Fibroblast of lung (primary cell): ENCODE results near the gene CHST15. TPM values are rescaled to one million over a fixed set of nuclear protein-coding genes. Genes with fewer than 3 reads are reported as not detected.

ENCODE experiments used
- DNase-seq, 2 donors: peaks; one replicate each; pipeline versions ENCODE4 v3.0.0 to v3.0.0-alpha.2; 2010; ENCODE audit warnings: low read depth in 2 of 2
- H2AFZ ChIP-seq: 2 replicates; pipeline ENCODE4 v1.5.1; 2012; ENCODE audit warnings: low read length, control low read depth, inconsistent platforms
- H3K27ac ChIP-seq: 2 replicates; pipeline ENCODE4 v1.5.1; 2011; ENCODE audit warnings: low read length, control low read depth; ENCODE audit not compliant: insufficient read depth
- H3K27me3 ChIP-seq: 2 replicates; pipeline ENCODE4 v1.5.1; 2011; ENCODE audit warnings: mild to moderate bottlenecking, low read length; ENCODE audit not compliant: control insufficient read depth, insufficient read depth
- H3K36me3 ChIP-seq: 2 replicates; pipeline ENCODE4 v1.5.1; 2011; ENCODE audit warnings: low read length; ENCODE audit not compliant: control insufficient read depth, insufficient read depth
- H3K4me1 ChIP-seq: 2 replicates; pipeline ENCODE4 v1.5.1; 2011; ENCODE audit warnings: low read length; ENCODE audit not compliant: control insufficient read depth, insufficient read depth; ENCODE audit errors: extremely low read depth
- H3K4me2 ChIP-seq: 2 replicates; pipeline ENCODE4 v1.5.1; 2011; ENCODE audit warnings: low read length, control low read depth; ENCODE audit not compliant: insufficient read depth; ENCODE audit errors: extremely low read depth
- H3K4me3 ChIP-seq, 4 experiments: fragments of 200-600 bp in 1 of 4; sonication (generic) in 1 of 4; replicated peaks in 1 of 4; 2 replicates each; pipeline ENCODE4 v1.5.1; 2011 to 2016; ENCODE audit warnings: low read length in 4 of 4, low read depth in 3 of 4, mild to moderate bottlenecking in 3 of 4, control low read depth in 2 of 4, inconsistent platforms in 1 of 4, mixed read lengths in 1 of 4; ENCODE audit not compliant: insufficient read depth in 1 of 4; ENCODE audit errors: control extremely low read depth in 1 of 4
- H3K79me2 ChIP-seq: 2 replicates; pipeline ENCODE4 v1.5.1; 2012; ENCODE audit warnings: mild to moderate bottlenecking, low read length, inconsistent platforms; ENCODE audit not compliant: control insufficient read depth, insufficient read depth
- H3K9ac ChIP-seq: 2 replicates; pipeline ENCODE4 v1.5.1; 2011; ENCODE audit warnings: mild to moderate bottlenecking, low read length, control low read depth; ENCODE audit not compliant: insufficient read depth
- H3K9me3 ChIP-seq: 2 replicates; pipeline ENCODE4 v1.5.1; 2012; ENCODE audit warnings: low read depth, low read length; ENCODE audit not compliant: control insufficient read depth, insufficient read depth
- H4K20me1 ChIP-seq: 2 replicates; pipeline ENCODE4 v1.5.1; 2011; ENCODE audit warnings: low read length; ENCODE audit not compliant: control insufficient read depth, insufficient read depth; ENCODE audit errors: extremely low read depth
- CTCF ChIP-seq, 2 donors: IDR thresholded peaks in 1 of 2; conservative IDR thresholded peaks in 1 of 2; 1 replicate in 1 of 2; 2 replicates in 1 of 2; pipeline ENCODE4 v1.5.1; 2011 to 2012; ENCODE audit warnings: low read length in 2 of 2, control low read depth in 1 of 2, inconsistent platforms in 1 of 2, low read depth in 1 of 2, mild to moderate bottlenecking in 1 of 2
- EZH2 ChIP-seq: IDR thresholded peaks from 2 replicates; pipeline ENCODE4 v1.5.1; 2012; ENCODE audit warnings: low read length, control low read depth, mild to moderate bottlenecking; ENCODE audit errors: missing control alignments
- polyA plus RNA-seq, 2 donors: library from polyadenylated mRNA; depleted of rRNA in 1 of 2; stranded (reverse) in 1 of 2; unstranded in 1 of 2; fragments of >200 nt; gene quantifications; 2 replicates each; pipeline ENCODE4 v1.2.1, GENCODE V29; 2011 to 2012; ENCODE audit warnings: missing spikeins in 1 of 2
- total RNA-seq: library from RNA; depleted of rRNA; stranded (reverse); fragments of >200 nt; gene quantifications from 2 replicates; pipeline ENCODE4 v1.2.1, GENCODE V29; 2014

CHST15 gene
- total and polyA plus RNA-seq, 2 donors (not counting 1 experiment from before 2014, with no cell fraction given): 5.0 to 7.9 TPM

GRCh38 chr10:124082555-124082954 is 10.8 kb downstream of the CHST15 start:
- H4K20me1 ChIP-seq: no peaks in the 10 kb centered on the region

GRCh38 chr10:124081547-124082140 is 11.8 kb downstream of the CHST15 start:
- no peaks in the 10 kb centered on the region for H3K4me1 ChIP-seq
- H3K27ac ChIP-seq: no peak overlapping the region
- no peaks in the 10 kb centered on the region for H3K36me3 ChIP-seq
- no peak overlapping the region for H3K9ac ChIP-seq
- TF ChIP-seq CTCF (conservative IDR thresholded peaks at IDR 0.05 in 1 of 2, IDR thresholded peaks at IDR 0.05 in 1 of 2; ENCODE audit: low read depth in 1 of 2, low read length in 2 of 2): no peak
- TF ChIP-seq EZH2: no peak
- H3K27me3 ChIP-seq: no peaks in the 10 kb centered on the region
- no peaks in the 10 kb centered on the region for H3K79me2 ChIP-seq
- no peak overlapping the region for H3K4me2 ChIP-seq
- no peak overlapping the region for H3K4me3 ChIP-seq
- no peak for DNase-seq
- H2AFZ ChIP-seq: no peak overlapping the region
- H3K9me3 ChIP-seq: no peaks in the 10 kb centered on the region
- H4K20me1 ChIP-seq: no peaks in the 10 kb centered on the region

More at GRCh38 chr10:124082555-124082954, 10.8 kb downstream of the CHST15 start:
- TF ChIP-seq EZH2 (no peak), CTCF (conservative IDR thresholded peaks at IDR 0.05 in 1 of 2, IDR thresholded peaks at IDR 0.05 in 1 of 2; ENCODE audit: low read depth in 1 of 2, low read length in 2 of 2) (no peak)
- Histone ChIP-seq H3K9me3 (no peaks in the 10 kb centered on the region), H3K27me3 (no peaks in the 10 kb centered on the region), H3K36me3 (no peaks in the 10 kb centered on the region), H3K4me3 (no peak overlapping the region), H3K79me2 (no peaks in the 10 kb centered on the region), H2AFZ (no peak overlapping the region), H3K27ac (no peak overlapping the region), H3K4me2 (no peak overlapping the region), H3K4me1 (no peaks in the 10 kb centered on the region), H3K9ac (no peak overlapping the region)
- DNase-seq: no peak

GRCh38 chr10:124079864-124080263 is 13.5 kb downstream of the CHST15 start:
- Histone ChIP-seq H3K27ac (no peak overlapping the region), H4K20me1 (no peaks in the 10 kb centered on the region), H3K4me2 (no peak overlapping the region)

More at GRCh38 chr10:124079864-124080263, 13.5 kb downstream of the CHST15 start:
- no peaks in the 10 kb centered on the region for H3K79me2 ChIP-seq
- DNase-seq: no peak
- H3K4me3 ChIP-seq: no peak overlapping the region
- H2AFZ ChIP-seq: no peak overlapping the region
- H3K36me3 ChIP-seq: no peaks in the 10 kb centered on the region
- H3K9ac ChIP-seq: no peak overlapping the region
- no peaks in the 10 kb centered on the region for H3K4me1 ChIP-seq
- TF ChIP-seq EZH2 (no peak), CTCF (conservative IDR thresholded peaks at IDR 0.05 in 1 of 2, IDR thresholded peaks at IDR 0.05 in 1 of 2; ENCODE audit: low read depth in 1 of 2, low read length in 2 of 2) (no peak)
- H3K9me3 ChIP-seq: no peaks in the 10 kb centered on the region
- no peaks in the 10 kb centered on the region for H3K27me3 ChIP-seq
